Naive thymus-derived CD8-positive, alpha-beta T cell (primary cell): ENCODE data around the gene CHN2. TPM values are rescaled to one million over a fixed set of nuclear protein-coding genes. Genes with fewer than 3 reads are reported as not detected.
"Not testable (repeated sequence)": the region's sequence is repeated elsewhere in the genome, so short reads cannot be mapped to it uniquely, and the experiment has no call there.

Experiments used
- ATAC-seq, 2 donors: fragments of 150-1000 bp; cut with Tn5 transposase in 1 of 2; sonication (Bioruptor Pico), chemical (Tn5 transposase) in 1 of 2; 1 replicate in 1 of 2; 2 replicates in 1 of 2; pipeline ENCODE4 v1.10.0; 2021; ENCODE audit warnings: mild to moderate bottlenecking in 2 of 2, moderate library complexity in 2 of 2
- POLR2A ChIA-PET: fragments of 350-600 bp; sonication (Branson Sonifier 250); formaldehyde crosslinking; loops from one replicate; lab custom pipeline; 2021; ENCODE audit warnings: antibody characterized with exemption; lab: Charles Lee
- DNase-seq, 10 donors: peaks; one replicate each; pipeline versions ENCODE4 v3.0.0 to v3.0.0-alpha.2; 2020 to 2022
- H3K27ac Mint-ChIP-seq, 10 donors: one replicate each; pipeline ENCODE4 v1.8.0; 2020 to 2022; ENCODE audit warnings: mild to moderate bottlenecking in 10 of 10, mixed read lengths in 10 of 10, moderate library complexity in 4 of 10, inconsistent platforms in 1 of 10
- H3K27me3 Mint-ChIP-seq, 5 donors: one replicate each; pipeline ENCODE4 v1.8.0; 2021 to 2022; ENCODE audit warnings: mixed read lengths in 5 of 5
- H3K36me3 Mint-ChIP-seq, 3 donors: one replicate each; pipeline ENCODE4 v1.8.0; 2020 to 2022; ENCODE audit warnings: mixed read lengths in 3 of 3, mild to moderate bottlenecking in 2 of 3, inconsistent platforms in 1 of 3
- H3K4me1 Mint-ChIP-seq, 4 donors: one replicate each; pipeline ENCODE4 v1.8.0; 2021 to 2022; ENCODE audit warnings: mixed read lengths in 4 of 4
- H3K4me3 Mint-ChIP-seq, 10 donors: one replicate each; pipeline ENCODE4 v1.8.0; 2020 to 2022; ENCODE audit warnings: mild to moderate bottlenecking in 10 of 10, mixed read lengths in 10 of 10, moderate library complexity in 6 of 10, inconsistent platforms in 1 of 10
- H3K9me3 Mint-ChIP-seq, 9 donors: one replicate each; pipeline ENCODE4 v1.8.0; 2020 to 2022; ENCODE audit warnings: mixed read lengths in 9 of 9, mild to moderate bottlenecking in 3 of 9, inconsistent platforms in 1 of 9, moderate library complexity in 1 of 9
- polyA plus RNA-seq, 3 donors: library from polyadenylated mRNA; unstranded; fragments of 300-500 nt; fragmentation: Illumina TruSeq; gene quantifications; one replicate each; pipeline ENCODE4 v1.2.3, GENCODE V29; 2021
- total RNA-seq, 8 experiments: library from RNA in 2 of 8; stranded (reverse) in 2 of 8; gene quantifications; one replicate each; pipeline ENCODE4 v1.2.3 and lab custom pipeline; 2021 to 2026

Gene CHN2
- total and polyA plus RNA-seq, 5 experiments from 2014 or later, result 0.90 to 11.1 (median 1.5) TPM

GRCh38 chr7:29209745-29210144, 15.2 kb downstream of the CHN2 start:
- H3K27ac Mint-ChIP-seq, result no peak overlapping the region
- H3K9me3 Mint-ChIP-seq, result no peaks in the 10 kb centered on the region
- POLR2A ChIA-PET, result no interaction called here
- peaks cover 6 to 23% (median 13%) of the 10 kb centered on the region in 4 donors for H3K4me1 Mint-ChIP-seq
- H3K27me3 Mint-ChIP-seq, result no peaks in the 10 kb centered on the region
- no peak for ATAC-seq
- H3K4me3 Mint-ChIP-seq, result no peak overlapping the region
- H3K36me3 Mint-ChIP-seq, result no peaks in the 10 kb centered on the region
- no peak for DNase-seq

GRCh38 chr7:29212736-29213135, 18.2 kb downstream of the CHN2 start:
- H3K36me3 Mint-ChIP-seq, ATAC-seq, H3K9me3 Mint-ChIP-seq, H3K27ac Mint-ChIP-seq, POLR2A ChIA-PET, H3K27me3 Mint-ChIP-seq, DNase-seq, H3K4me3 Mint-ChIP-seq: not testable (repeated sequence)
- peaks cover 6 to 12% (median 9%) of the 10 kb centered on the region in 4 donors for H3K4me1 Mint-ChIP-seq

- H3K36me3 Mint-ChIP-seq, result no peaks in the 10 kb centered on the region
- H3K27me3 Mint-ChIP-seq, result peaks cover 0 to 3% (median 0%) of the 10 kb centered on the region in 5 donors
- no peaks in the 10 kb centered on the region for H3K9me3 Mint-ChIP-seq
- POLR2A ChIA-PET, result no interaction called here
- ATAC-seq, result no peak
- no peak overlapping the region for H3K27ac Mint-ChIP-seq
- no peak overlapping the region for H3K4me3 Mint-ChIP-seq
- no peak for DNase-seq
- H3K4me1 Mint-ChIP-seq, result peaks cover 0 to 2% (median 0%) of the 10 kb centered on the region in 4 donors
Observed at GRCh38 chr7:29214056-29214455, 19.5 kb downstream of the CHN2 start.

GRCh38 chr7:29214816-29215215, 20.2 kb downstream of the CHN2 start:
- no peak overlapping the region for H3K4me3 Mint-ChIP-seq
- POLR2A ChIA-PET, result no interaction called here
- H3K27me3 Mint-ChIP-seq, result peaks cover 0 to 3% (median 0%) of the 10 kb centered on the region in 5 donors
- ATAC-seq (no peak), DNase-seq (no peak)
- peaks cover 0 to 2% (median 0%) of the 10 kb centered on the region in 9 donors for H3K9me3 Mint-ChIP-seq
- no peaks in the 10 kb centered on the region for H3K36me3 Mint-ChIP-seq
- H3K27ac Mint-ChIP-seq, result no peak overlapping the region
- H3K4me1 Mint-ChIP-seq, result peaks cover 0 to 2% (median 0%) of the 10 kb centered on the region in 4 donors

- H3K4me3 Mint-ChIP-seq, result no peak overlapping the region
- peaks cover 0 to 2% (median 0%) of the 10 kb centered on the region in 3 donors for H3K36me3 Mint-ChIP-seq
- ATAC-seq (no peak), DNase-seq (no peak)
- POLR2A ChIA-PET, result no interaction called here
- H3K4me1 Mint-ChIP-seq, result no peaks in the 10 kb centered on the region
- no peak overlapping the region for H3K27ac Mint-ChIP-seq
- H3K9me3 Mint-ChIP-seq, result peaks cover 0 to 5% (median 0%) of the 10 kb centered on the region in 9 donors
- H3K27me3 Mint-ChIP-seq, result peaks cover 0 to 3% (median 0%) of the 10 kb centered on the region in 5 donors
Observed at GRCh38 chr7:29216128-29216527, 21.6 kb downstream of the CHN2 start.

GRCh38 chr7:29217113-29217512, 22.5 kb downstream of the CHN2 start:
- ATAC-seq, result no peak
- DNase-seq, result no peak
- POLR2A ChIA-PET, result no interaction called here
- peaks cover 0 to 7% (median 2%) of the 10 kb centered on the region in 9 donors for H3K9me3 Mint-ChIP-seq
- peaks cover 0 to 6% (median 0%) of the 10 kb centered on the region in 3 donors for H3K36me3 Mint-ChIP-seq
- no peak overlapping the region for H3K27ac Mint-ChIP-seq
- H3K27me3 Mint-ChIP-seq, result peaks cover 0 to 3% (median 0%) of the 10 kb centered on the region in 5 donors
- H3K4me1 Mint-ChIP-seq, result no peaks in the 10 kb centered on the region
- no peak overlapping the region for H3K4me3 Mint-ChIP-seq

GRCh38 chr7:29224726-29225125, 30.2 kb downstream of the CHN2 start:
- Mint-ChIP-seq H3K27ac (no peak overlapping the region), H3K27me3 (no peaks in the 10 kb centered on the region), H3K4me1 (no peaks in the 10 kb centered on the region), H3K4me3 (no peak overlapping the region), H3K9me3 (peaks cover 0 to 7% (median 0%) of the 10 kb centered on the region in 9 donors), H3K36me3 (peaks cover 0 to 6% (median 0%) of the 10 kb centered on the region in 3 donors)
- POLR2A ChIA-PET, result no interaction called here
- no peak for ATAC-seq
- no peak for DNase-seq

- peak overlapping the region in 1 of 10 donors; percentile 46 for H3K27ac Mint-ChIP-seq
- no peaks in the 10 kb centered on the region for H3K9me3 Mint-ChIP-seq
- no peak overlapping the region for H3K4me3 Mint-ChIP-seq
- DNase-seq (no peak), ATAC-seq (no peak)
- no peaks in the 10 kb centered on the region for H3K27me3 Mint-ChIP-seq
- peaks cover 0 to 4% (median 0%) of the 10 kb centered on the region in 4 donors for H3K4me1 Mint-ChIP-seq
- POLR2A ChIA-PET, result no interaction called here
- no peaks in the 10 kb centered on the region for H3K36me3 Mint-ChIP-seq
Observed at GRCh38 chr7:29228289-29229011, 33.9 kb downstream of the CHN2 start.

- no peaks in the 10 kb centered on the region for H3K27me3 Mint-ChIP-seq
- H3K36me3 Mint-ChIP-seq, result no peaks in the 10 kb centered on the region
- H3K27ac Mint-ChIP-seq, result peak overlapping the region in 1 of 10 donors; percentile 46
- ATAC-seq (no peak), DNase-seq (no peak)
- peaks cover 0 to 5% (median 0%) of the 10 kb centered on the region in 4 donors for H3K4me1 Mint-ChIP-seq
- POLR2A ChIA-PET, result no interaction called here
- no peak overlapping the region for H3K4me3 Mint-ChIP-seq
- H3K9me3 Mint-ChIP-seq, result no peaks in the 10 kb centered on the region
Observed at GRCh38 chr7:29229066-29229465, 34.5 kb downstream of the CHN2 start.

- ATAC-seq (no peak), DNase-seq (no peak)
- Mint-ChIP-seq H3K27me3 (peaks cover 0 to 5% (median 0%) of the 10 kb centered on the region in 5 donors), H3K36me3 (no peaks in the 10 kb centered on the region), H3K4me1 (peaks cover 0 to 5% (median 0%) of the 10 kb centered on the region in 4 donors), H3K27ac (no peak overlapping the region), H3K9me3 (no peaks in the 10 kb centered on the region), H3K4me3 (no peak overlapping the region)
- POLR2A ChIA-PET, result no interaction called here
Observed at GRCh38 chr7:29229946-29230345, 35.4 kb downstream of the CHN2 start.

GRCh38 chr7:29230871-29231345, 36.3 kb downstream of the CHN2 start:
- ATAC-seq (no peak), DNase-seq (no peak)
- H3K27ac Mint-ChIP-seq, result no peak overlapping the region
- H3K9me3 Mint-ChIP-seq, result peaks cover 0 to under 1% (median 0%) of the 10 kb centered on the region in 9 donors
- peaks cover 0 to 7% (median 0%) of the 10 kb centered on the region in 5 donors for H3K27me3 Mint-ChIP-seq
- H3K4me1 Mint-ChIP-seq, result peaks cover 0 to 5% (median 0%) of the 10 kb centered on the region in 4 donors
- no peak overlapping the region for H3K4me3 Mint-ChIP-seq
- POLR2A ChIA-PET, result no interaction called here
- no peaks in the 10 kb centered on the region for H3K36me3 Mint-ChIP-seq

- Mint-ChIP-seq H3K9me3 (peaks cover 0 to 2% (median 0%) of the 10 kb centered on the region in 9 donors), H3K4me1 (peaks cover 0 to 5% (median 0%) of the 10 kb centered on the region in 4 donors), H3K36me3 (no peaks in the 10 kb centered on the region), H3K27me3 (peaks cover 0 to 7% (median 0%) of the 10 kb centered on the region in 5 donors), H3K27ac (no peak overlapping the region), H3K4me3 (no peak overlapping the region)
- no peak for ATAC-seq
- no peak for DNase-seq
- POLR2A ChIA-PET, result no interaction called here
Observed at GRCh38 chr7:29231671-29232232, 37.2 kb downstream of the CHN2 start.

GRCh38 chr7:29234438-29234837, 39.9 kb downstream of the CHN2 start:
- DNase-seq, result no peak
- peaks cover 0 to 16% (median 0%) of the 10 kb centered on the region in 5 donors for H3K27me3 Mint-ChIP-seq
- no peak overlapping the region for H3K4me3 Mint-ChIP-seq
- peaks cover 0 to 2% (median 0%) of the 10 kb centered on the region in 9 donors for H3K9me3 Mint-ChIP-seq
- no peak overlapping the region for H3K27ac Mint-ChIP-seq
- H3K4me1 Mint-ChIP-seq, result peaks cover 0 to 5% (median 0%) of the 10 kb centered on the region in 4 donors
- POLR2A ChIA-PET, result no interaction called here
- H3K36me3 Mint-ChIP-seq, result no peaks in the 10 kb centered on the region
- no peak for ATAC-seq
